NCI-H774 (cell line): ENCODE data around the gene ITPK1.

Experiments
- DNase-seq: peaks from one replicate; lab custom pipeline; 2025; lab: John Stamatoyannopoulos, UW

ITPK1 gene

DNA sequence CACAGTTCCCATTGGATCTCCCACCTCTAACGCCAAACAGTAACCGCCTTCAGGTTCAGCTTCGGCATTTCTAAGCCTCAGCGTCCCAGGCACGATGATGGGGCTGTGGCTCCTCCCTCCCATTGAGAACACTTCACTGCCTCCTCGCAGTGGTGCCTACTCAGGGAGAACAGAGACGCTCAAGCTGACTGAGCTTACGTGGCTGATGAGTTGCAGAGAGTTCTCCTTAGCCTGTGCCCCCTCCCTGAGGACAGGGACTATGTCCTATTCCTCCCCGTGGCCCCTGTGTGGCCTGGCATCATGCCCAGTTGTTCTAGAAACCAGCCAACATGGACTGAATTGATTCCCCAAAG, 87.0 kb downstream of the ITPK1 start:
- no peak for DNase-seq

DNA sequence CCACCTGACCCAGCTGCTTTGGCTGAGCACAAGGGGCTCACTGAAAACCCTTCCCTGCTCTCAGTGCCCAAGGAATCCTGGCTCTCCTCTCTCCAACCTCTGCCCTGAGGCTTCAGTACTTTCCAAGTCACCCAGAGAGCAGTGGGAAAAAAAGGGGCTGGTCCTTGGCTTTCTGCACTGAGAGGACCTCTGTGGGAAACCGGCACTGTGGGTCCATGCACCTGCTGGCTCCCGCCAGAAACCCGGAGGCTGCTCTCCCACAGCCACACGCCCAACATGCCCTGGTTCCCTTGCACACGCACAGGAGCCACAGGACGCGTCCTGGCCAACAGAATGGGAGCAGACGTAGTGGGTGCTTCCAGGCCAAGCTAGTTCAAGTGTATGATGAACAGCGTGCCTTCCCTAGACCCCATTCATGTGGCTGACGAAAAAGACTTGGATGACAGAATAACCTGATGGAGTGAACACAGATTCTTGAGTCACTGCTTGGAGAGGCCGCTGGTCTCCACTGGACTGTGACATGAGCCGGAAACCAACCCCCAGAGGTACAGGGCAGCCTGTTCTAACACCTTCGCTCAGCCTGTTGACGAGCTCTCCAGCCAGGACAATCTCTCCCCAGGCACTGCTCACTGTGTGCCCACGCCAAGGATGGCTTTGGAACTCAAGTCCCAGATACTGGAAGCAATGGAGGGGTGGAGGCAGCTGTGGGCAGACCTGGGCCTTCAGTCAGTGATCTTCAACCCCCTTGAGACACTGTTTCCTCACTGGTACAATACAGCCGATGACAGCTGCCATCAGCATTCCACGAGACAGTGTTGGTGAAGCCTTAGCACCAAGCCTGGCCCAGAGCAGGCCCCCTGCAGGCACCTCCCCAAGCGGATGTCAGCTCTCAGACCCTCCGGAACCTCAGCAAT, 87.7 kb downstream of the ITPK1 start:
- DNase-seq, result no peak

DNA sequence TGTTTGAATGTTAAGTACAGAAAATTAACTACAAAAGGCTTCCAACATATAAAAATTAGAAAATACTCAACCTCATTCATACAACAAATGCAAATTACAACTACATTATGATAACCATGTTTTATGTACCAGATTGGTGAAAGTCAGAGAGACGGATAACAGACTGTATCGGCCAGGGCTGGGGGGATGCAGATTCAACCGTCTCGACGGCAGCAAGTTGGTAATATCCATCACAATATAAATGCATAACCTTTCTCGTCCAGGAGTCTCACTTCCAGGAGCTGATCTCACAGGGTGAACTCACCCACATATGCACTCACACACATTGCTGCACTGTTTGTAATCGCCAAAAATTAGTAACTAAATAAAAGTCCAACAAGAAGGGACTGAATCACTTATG, 89.4 kb downstream of the ITPK1 start:
- no peak for DNase-seq

DNA sequence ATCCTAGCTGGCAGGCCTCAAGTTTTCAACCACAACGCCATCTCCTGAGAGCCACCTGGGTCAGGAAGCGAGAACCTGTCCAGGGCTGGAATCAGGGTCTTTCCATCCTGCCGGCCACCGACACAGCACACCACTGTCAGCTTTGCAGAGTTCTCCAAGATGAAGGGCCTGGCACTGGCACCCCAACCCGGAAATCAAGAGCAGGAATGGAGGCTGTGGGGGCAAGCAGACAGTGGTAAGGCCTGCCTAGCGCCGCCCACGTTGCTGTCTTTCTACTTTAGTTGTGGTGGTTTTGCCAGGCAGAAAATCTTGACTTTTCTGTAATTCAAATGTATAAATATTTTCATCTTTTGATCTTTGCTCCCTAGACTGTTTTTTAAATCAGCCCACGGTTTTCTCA, 90.7 kb downstream of the ITPK1 start:
- no peak for DNase-seq

- DNase-seq, result no peak
These were observed 91.2 kb downstream of the ITPK1 start for GRCh38 chr14:93024493-93024892.

- DNase-seq, result no peak
These were observed 91.8 kb downstream of the ITPK1 start for GRCh38 chr14:93023802-93024434.

DNA sequence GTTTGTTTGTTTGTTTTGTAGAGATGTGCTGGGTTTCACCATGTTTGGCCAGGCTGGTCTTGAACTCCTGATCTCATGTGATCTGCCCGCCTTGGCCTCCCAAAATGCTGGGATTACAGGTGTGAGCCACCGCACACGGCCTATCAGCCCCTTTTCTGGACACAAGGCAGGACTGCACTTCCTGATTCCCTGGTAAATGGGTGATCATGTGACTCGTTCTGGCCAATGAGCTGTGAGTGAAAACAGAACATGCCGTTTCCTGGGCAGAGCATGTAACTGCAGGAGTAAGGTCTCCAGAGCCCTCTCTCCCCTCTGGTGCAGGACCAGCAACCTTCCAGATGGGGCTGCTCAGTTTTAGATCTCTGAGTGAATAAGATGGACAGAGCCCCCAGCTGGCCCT, 92.7 kb downstream of the ITPK1 start:
- DNase-seq, result no peak

- DNase-seq, result no peak
These were observed 95.8 kb downstream of the ITPK1 start for GRCh38 chr14:93019970-93020369.

GRCh38 chr14:93019367-93019843, 96.3 kb downstream of the ITPK1 start:
- DNase-seq, result no peak

- no peak for DNase-seq
These were observed 97.4 kb downstream of the ITPK1 start for GRCh38 chr14:93018366-93018765.

DNA sequence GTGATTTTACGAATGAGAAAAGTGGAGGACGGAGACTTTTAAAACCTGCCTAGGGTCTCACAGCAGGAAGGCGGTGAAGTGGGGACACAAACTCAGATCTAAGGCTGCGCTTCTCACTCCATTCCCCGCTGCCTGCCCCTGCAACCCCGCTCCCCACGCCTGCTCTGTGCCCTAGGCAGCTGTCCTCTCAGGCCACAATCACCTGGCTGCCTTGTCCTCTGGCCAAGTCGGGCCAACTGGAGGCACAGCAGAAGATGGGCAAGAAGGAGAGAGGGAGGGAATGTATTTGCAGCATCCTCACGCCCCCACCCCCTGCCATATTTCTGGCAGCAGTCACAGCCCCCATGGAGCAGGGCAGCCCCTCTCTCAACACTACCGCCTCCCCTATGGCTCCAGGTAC, 97.8 kb downstream of the ITPK1 start:
- DNase-seq, result no peak

- no peak for DNase-seq
These were observed 98.4 kb downstream of the ITPK1 start for GRCh38 chr14:93017301-93017797.

GRCh38 chr14:93016275-93016845, 99.4 kb downstream of the ITPK1 start:
- no peak for DNase-seq

GRCh38 chr14:93015505-93015904, 100.2 kb downstream of the ITPK1 start:
- no peak for DNase-seq

DNA sequence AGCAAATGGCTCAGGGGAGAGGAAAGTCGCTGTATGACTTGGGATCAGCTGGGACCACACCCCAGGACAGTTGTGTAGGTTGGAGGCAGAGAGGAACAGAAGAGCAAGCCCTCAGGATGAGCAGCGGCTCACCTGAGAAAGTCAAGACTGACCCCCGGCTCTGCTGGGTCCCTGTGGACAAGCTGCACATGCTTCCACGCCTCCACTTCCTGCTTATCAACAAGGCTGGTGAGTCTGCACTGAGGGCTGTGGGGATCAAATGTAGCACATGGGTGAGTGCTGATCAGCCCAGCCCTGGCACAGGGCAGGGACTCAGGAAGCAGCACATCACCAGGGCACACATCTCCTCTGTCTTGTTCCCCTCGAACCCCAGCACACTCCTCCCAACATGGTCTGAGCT, 100.7 kb downstream of the ITPK1 start:
- DNase-seq, result no peak

DNA sequence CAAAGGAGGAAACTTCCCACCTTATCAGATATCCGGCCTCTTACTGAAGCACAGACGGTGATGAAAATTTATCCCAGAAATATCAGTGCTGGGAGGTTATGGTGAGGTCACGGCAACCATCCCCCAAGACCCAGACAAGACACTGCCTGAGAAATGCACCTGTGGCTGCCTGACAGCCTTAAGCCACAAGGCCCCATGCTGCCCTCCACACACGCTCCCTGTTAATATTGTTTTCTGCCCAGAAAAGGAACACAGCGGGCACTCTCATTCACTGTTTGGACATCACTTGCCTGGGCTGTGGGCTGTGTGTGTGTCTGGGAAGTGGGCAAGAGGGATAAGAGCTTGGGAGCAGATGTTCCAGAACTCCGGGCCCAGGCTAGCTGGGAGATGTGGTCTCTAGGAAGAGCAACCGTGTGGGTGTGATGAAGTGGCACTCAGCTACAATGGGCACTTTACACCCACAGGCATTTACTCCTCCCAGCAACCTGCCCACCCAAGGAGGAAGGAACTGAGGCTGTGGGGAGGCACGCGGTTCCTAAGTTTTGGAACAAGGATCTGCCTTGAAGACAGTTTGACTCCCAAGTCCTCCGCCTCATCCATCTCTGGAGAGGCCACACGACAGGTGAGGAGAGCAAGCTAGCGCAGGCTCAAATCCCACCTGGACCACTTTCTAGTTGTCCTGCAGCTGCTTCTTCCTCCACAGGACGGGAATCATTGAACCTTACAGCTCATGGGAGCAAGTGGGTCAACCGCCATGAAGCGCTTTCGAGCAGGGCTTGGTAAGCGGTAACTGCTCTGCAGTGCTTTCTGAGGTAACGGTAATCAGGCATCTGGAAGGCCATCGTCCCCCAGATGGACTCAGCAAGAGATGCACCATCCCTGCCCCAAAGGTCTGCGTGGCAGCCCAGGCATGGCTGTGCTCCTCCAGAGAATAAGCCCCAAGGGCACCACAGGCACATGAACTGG, 101.4 kb downstream of the ITPK1 start:
- DNase-seq, result no peak

GRCh38 chr14:93012951-93013719, 102.6 kb downstream of the ITPK1 start:
- no peak for DNase-seq

DNA sequence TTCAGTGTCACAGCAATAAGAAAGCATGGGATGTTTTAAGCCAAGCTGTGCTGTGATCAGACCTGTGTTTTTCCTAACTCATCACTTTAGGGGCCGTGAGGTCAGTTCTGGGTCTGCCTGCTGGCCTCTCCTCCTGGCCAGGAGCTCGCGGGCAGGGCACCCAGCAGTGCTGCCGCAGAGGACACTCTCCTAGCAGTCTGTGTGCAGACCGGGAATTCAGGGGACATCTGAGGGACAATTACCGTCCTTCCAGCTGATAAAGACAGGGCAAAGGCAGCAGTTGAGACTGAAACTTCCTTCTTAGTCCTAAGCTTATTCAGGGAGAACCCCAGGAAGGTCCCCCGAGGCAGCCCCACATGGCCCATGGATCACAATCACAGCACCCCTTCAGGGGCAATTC, 103.2 kb downstream of the ITPK1 start:
- no peak for DNase-seq

- DNase-seq, result peak; percentile 81
These were observed 103.9 kb downstream of the ITPK1 start for GRCh38 chr14:93011650-93012325.

DNA sequence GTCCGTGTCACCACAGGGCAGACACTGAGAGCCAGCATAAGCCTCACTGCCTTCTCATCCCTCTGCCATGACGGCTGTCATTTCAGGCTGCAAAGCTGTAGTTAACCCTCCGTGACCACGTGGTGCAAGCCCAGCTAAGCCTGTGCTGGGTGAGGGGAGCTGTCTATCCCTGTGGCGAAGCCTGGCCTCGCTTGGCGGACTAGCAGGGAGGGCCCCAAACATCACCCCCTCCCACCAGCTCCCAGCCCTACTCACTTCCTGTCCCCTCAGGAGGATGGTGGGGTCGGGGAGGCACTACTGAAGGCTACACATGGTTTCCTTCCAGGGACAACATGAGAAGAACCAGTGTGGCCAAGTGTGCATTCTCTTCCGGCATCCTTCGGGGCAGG, 104.6 kb downstream of the ITPK1 start:
- no peak for DNase-seq
